Mesendoderm (in vitro differentiated cells): ENCODE measurements around the gene IMPG2.
A peak's percentile ranks its signal among the peaks of the same experiment; 100 is the strongest.

Source experiments
- DNase-seq: peaks from one replicate; pipeline ENCODE4 v3.0.0; 2013
- H2AK5ac ChIP-seq: 2 replicates; pipeline ENCODE4 v1.6.1; 2013; ENCODE audit warnings: low read length, inconsistent platforms
- H2BK120ac ChIP-seq: 2 replicates; pipeline ENCODE4 v1.6.1; 2013; ENCODE audit warnings: low read depth, mild to moderate bottlenecking, low read length, moderate library complexity, mixed read lengths
- H2BK15ac ChIP-seq: replicated peaks from 2 replicates; pipeline ENCODE4 v1.6.1; 2013; ENCODE audit warnings: low read depth, mild to moderate bottlenecking, moderate library complexity
- H2BK5ac ChIP-seq: 2 replicates; pipeline ENCODE4 v1.6.1; 2013; ENCODE audit warnings: low read length, inconsistent platforms
- H3K18ac ChIP-seq: 2 replicates; pipeline ENCODE4 v1.6.1; 2013; ENCODE audit warnings: mild to moderate bottlenecking, low read length, mixed read lengths
- H3K23ac ChIP-seq: one replicate; pipeline ENCODE4 v1.6.1; 2013; ENCODE audit warnings: low read length
- H3K27ac ChIP-seq: 2 replicates; pipeline ENCODE4 v1.5.1; 2013; ENCODE audit warnings: low read depth, mild to moderate bottlenecking, inconsistent platforms, low read length, moderate library complexity
- H3K27me3 ChIP-seq: 2 replicates; pipeline ENCODE4 v1.6.1; 2013; ENCODE audit warnings: low read length, control low read depth, mild to moderate bottlenecking, inconsistent platforms; ENCODE audit not compliant: insufficient read depth, poor library complexity
- H3K36me3 ChIP-seq: 2 replicates; pipeline ENCODE4 v1.6.1; 2013; ENCODE audit warnings: low read length, inconsistent platforms; ENCODE audit not compliant: control insufficient read depth, insufficient read depth
- H3K4ac ChIP-seq: one replicate; pipeline ENCODE4 v1.6.1; 2013; ENCODE audit warnings: low read depth, mild to moderate bottlenecking, low read length, moderate library complexity
- H3K4me1 ChIP-seq: 2 replicates; pipeline ENCODE4 v1.6.1; 2013; ENCODE audit warnings: low read depth, low read length, inconsistent platforms; ENCODE audit not compliant: control insufficient read depth
- H3K4me2 ChIP-seq: 2 replicates; pipeline ENCODE4 v1.6.1; 2013; ENCODE audit warnings: low read length
- H3K4me3 ChIP-seq: 2 replicates; pipeline ENCODE4 v1.5.1; 2013; ENCODE audit warnings: mild to moderate bottlenecking, low read length
- H3K56ac ChIP-seq: one replicate; pipeline ENCODE4 v1.6.1; 2013; ENCODE audit warnings: low read length
- H3K79me1 ChIP-seq: 2 replicates; pipeline ENCODE4 v1.6.1; 2013; ENCODE audit warnings: low read length, inconsistent platforms
- H3K79me2 ChIP-seq: 2 replicates; pipeline ENCODE4 v1.6.1; 2013; ENCODE audit warnings: mild to moderate bottlenecking, low read length; ENCODE audit not compliant: control insufficient read depth, insufficient read depth
- H3K9ac ChIP-seq: 2 replicates; pipeline ENCODE4 v1.6.1; 2013; ENCODE audit warnings: low read length, inconsistent platforms
- H4K5ac ChIP-seq: one replicate; pipeline ENCODE4 v1.6.1; 2013; ENCODE audit warnings: low read length
- H4K8ac ChIP-seq: one replicate; pipeline ENCODE4 v1.6.1; 2013; ENCODE audit warnings: low read depth, mild to moderate bottlenecking, control low read depth, low read length, moderate library complexity
- WGBS: extraction: QIAGEN DNeasy Blood & Tissue Kit; methylation state at CpG from one replicate; pipeline ENCODE4 v1.1.7; 2013; ENCODE audit warnings: low lambda C conversion rate, missing lambda C conversion rate; ENCODE audit not compliant: insufficient coverage; ENCODE audit errors: extremely low coverage; 5-methylcytosine and 5-hydroxymethylcytosine counted together

IMPG2 gene

GRCh38 chr3:101303836-101304235 lies 16.5 kb downstream of the IMPG2 start:
- no peak overlapping the region for H3K18ac ChIP-seq
- H3K4me2 ChIP-seq, result no peak overlapping the region
- H3K23ac ChIP-seq, result no peak overlapping the region
- H3K79me1 ChIP-seq, result no peaks in the 10 kb centered on the region
- no peak overlapping the region for H2BK120ac ChIP-seq
- H2BK5ac ChIP-seq, result no peak overlapping the region
- no peak overlapping the region for H3K4ac ChIP-seq
- no peak overlapping the region for H4K8ac ChIP-seq
- no peaks in the 10 kb centered on the region for H3K79me2 ChIP-seq
- no peaks in the 10 kb centered on the region for H3K27me3 ChIP-seq
- no peaks in the 10 kb centered on the region for H3K36me3 ChIP-seq
- no peak overlapping the region for H4K5ac ChIP-seq
- H3K56ac ChIP-seq, result no peak overlapping the region
- no peak for DNase-seq
- no peak overlapping the region for H2AK5ac ChIP-seq
- H3K4me3 ChIP-seq, result no peak overlapping the region
- no peak overlapping the region for H2BK15ac ChIP-seq
- H3K9ac ChIP-seq, result no peak overlapping the region
- no peak overlapping the region for H3K27ac ChIP-seq
- no peaks in the 10 kb centered on the region for H3K4me1 ChIP-seq

- Histone ChIP-seq H2BK15ac (no peak overlapping the region), H2AK5ac (no peak overlapping the region), H3K9ac (no peak overlapping the region), H3K4ac (no peak overlapping the region), H4K8ac (no peak overlapping the region), H3K4me3 (no peak overlapping the region), H3K4me1 (no peaks in the 10 kb centered on the region), H2BK5ac (no peak overlapping the region), H3K79me2 (no peaks in the 10 kb centered on the region), H3K18ac (no peak overlapping the region), H3K36me3 (no peaks in the 10 kb centered on the region), H3K4me2 (no peak overlapping the region), H4K5ac (no peak overlapping the region), H2BK120ac (no peak overlapping the region), H3K79me1 (no peaks in the 10 kb centered on the region), H3K27ac (no peak overlapping the region), H3K56ac (no peak overlapping the region), H3K27me3 (no peaks in the 10 kb centered on the region), H3K23ac (no peak overlapping the region)
- WGBS, result no CpG with 5 or more reads among the region's 5 CpGs
- DNase-seq, result no peak
Measured at GRCh38 chr3:101303089-101303731, 17.2 kb downstream of the IMPG2 start.

DNA sequence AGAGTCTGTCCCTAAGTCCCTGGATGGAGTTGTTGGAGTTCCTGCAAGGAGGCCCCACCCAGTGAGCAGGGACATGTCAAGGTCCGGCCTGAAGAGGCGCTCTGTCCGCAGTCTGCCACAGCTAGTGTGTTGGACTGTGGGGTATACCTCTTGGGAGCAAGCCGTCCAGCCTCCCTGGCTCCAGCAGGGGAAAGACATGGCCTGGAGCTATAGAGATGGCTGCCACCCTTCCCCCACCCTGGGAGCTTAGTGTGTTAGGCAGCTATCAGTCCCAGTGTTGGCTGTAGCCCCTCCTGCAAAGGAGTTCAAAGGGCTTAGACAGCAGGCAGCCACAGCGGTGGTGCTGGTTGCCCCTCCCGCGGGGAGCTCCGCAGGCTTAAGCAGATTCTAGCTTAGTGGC lies 20.3 kb downstream of the IMPG2 start:
- no peaks in the 10 kb centered on the region for H3K79me2 ChIP-seq
- H3K9ac ChIP-seq, result no peak overlapping the region
- H2BK15ac ChIP-seq, result no peak overlapping the region
- H2BK5ac ChIP-seq, result no peak overlapping the region
- H2AK5ac ChIP-seq, result no peak overlapping the region
- no peak overlapping the region for H3K23ac ChIP-seq
- no peak overlapping the region for H3K4ac ChIP-seq
- H3K4me2 ChIP-seq, result no peak overlapping the region
- no peak overlapping the region for H2BK120ac ChIP-seq
- H3K56ac ChIP-seq, result no peak overlapping the region
- WGBS, result no CpG with 5 or more reads among the region's 8 CpGs
- no peaks in the 10 kb centered on the region for H3K36me3 ChIP-seq
- no peak overlapping the region for H3K27ac ChIP-seq
- H4K8ac ChIP-seq, result no peak overlapping the region
- H4K5ac ChIP-seq, result no peak overlapping the region
- H3K4me1 ChIP-seq, result no peaks in the 10 kb centered on the region
- no peaks in the 10 kb centered on the region for H3K27me3 ChIP-seq
- H3K4me3 ChIP-seq, result no peak overlapping the region
- no peak overlapping the region for H3K18ac ChIP-seq
- no peaks in the 10 kb centered on the region for H3K79me1 ChIP-seq
- DNase-seq, result peak; percentile 47

GRCh38 chr3:101292027-101292426 lies 28.3 kb downstream of the IMPG2 start:
- H3K4me1 ChIP-seq, result no peaks in the 10 kb centered on the region
- no peaks in the 10 kb centered on the region for H3K27me3 ChIP-seq
- no peak overlapping the region for H3K56ac ChIP-seq
- no peak overlapping the region for H2AK5ac ChIP-seq
- H4K8ac ChIP-seq, result no peak overlapping the region
- H3K79me2 ChIP-seq, result no peaks in the 10 kb centered on the region
- no peak overlapping the region for H4K5ac ChIP-seq
- H2BK120ac ChIP-seq, result no peak overlapping the region
- H2BK5ac ChIP-seq, result no peak overlapping the region
- no peak overlapping the region for H3K4me3 ChIP-seq
- H3K27ac ChIP-seq, result no peak overlapping the region
- no peak overlapping the region for H2BK15ac ChIP-seq
- H3K4ac ChIP-seq, result no peak overlapping the region
- H3K18ac ChIP-seq, result no peak overlapping the region
- H3K9ac ChIP-seq, result no peak overlapping the region
- H3K4me2 ChIP-seq, result no peak overlapping the region
- no peaks in the 10 kb centered on the region for H3K79me1 ChIP-seq
- no peak overlapping the region for H3K23ac ChIP-seq
- no peak for DNase-seq
- no peaks in the 10 kb centered on the region for H3K36me3 ChIP-seq

DNA sequence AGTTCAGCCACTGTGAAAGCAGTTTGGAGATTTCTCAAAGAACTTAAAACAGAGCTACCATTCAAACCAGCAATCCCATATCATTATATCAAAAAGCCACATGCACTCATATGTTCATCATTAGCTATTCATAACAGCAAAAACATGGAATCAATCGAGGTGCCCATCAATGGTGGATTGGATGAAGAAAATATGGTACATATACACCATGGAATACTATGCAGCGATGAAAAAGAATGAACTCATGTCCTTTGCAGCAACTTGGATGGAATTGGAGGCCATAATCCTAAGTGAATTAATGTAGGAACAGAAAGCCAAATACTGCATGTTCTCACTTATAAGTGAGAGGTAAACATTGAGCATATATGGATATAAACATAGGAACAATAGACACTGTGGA lies 32.1 kb downstream of the IMPG2 start:
- Histone ChIP-seq H3K23ac (no peak overlapping the region), H2BK15ac (no peak overlapping the region), H3K56ac (no peak overlapping the region), H3K4me2 (no peak overlapping the region), H3K79me1 (no peaks in the 10 kb centered on the region), H4K5ac (no peak overlapping the region), H3K36me3 (no peaks in the 10 kb centered on the region), H3K9ac (no peak overlapping the region), H3K4me1 (no peaks in the 10 kb centered on the region), H3K27ac (no peak overlapping the region), H3K27me3 (no peaks in the 10 kb centered on the region), H3K4ac (no peak overlapping the region), H4K8ac (no peak overlapping the region), H2AK5ac (no peak overlapping the region), H3K18ac (no peak overlapping the region), H3K79me2 (no peaks in the 10 kb centered on the region), H2BK120ac (no peak overlapping the region), H3K4me3 (no peak overlapping the region), H2BK5ac (no peak overlapping the region)
- no CpG with 5 or more reads among the region's 2 CpGs for WGBS
- DNase-seq, result no peak

DNA sequence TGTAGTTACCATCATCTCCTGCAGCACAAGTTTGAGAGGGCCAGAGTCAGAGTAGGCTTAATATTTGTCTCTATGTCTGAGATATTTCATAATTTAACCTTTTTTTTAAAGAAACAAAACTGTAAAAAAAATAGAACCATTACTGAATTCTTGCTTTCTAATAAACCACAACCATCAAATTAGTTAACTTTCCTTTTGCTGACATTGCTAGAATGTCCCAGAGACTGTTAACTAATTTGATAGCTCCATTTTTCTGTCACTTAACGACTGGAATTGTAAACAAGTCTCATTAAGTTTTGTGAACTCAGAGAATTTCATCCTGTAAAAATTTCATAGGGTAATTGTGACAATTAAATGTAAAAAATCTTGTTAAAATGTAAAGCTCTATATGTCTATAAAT lies 35.6 kb downstream of the IMPG2 start:
- Histone ChIP-seq H3K79me2 (no peaks in the 10 kb centered on the region), H3K9ac (no peak overlapping the region), H3K27me3 (no peaks in the 10 kb centered on the region), H3K27ac (no peak overlapping the region), H3K18ac (no peak overlapping the region), H3K4me3 (no peak overlapping the region), H4K8ac (no peak overlapping the region), H2BK5ac (no peak overlapping the region), H4K5ac (no peak overlapping the region), H3K79me1 (no peaks in the 10 kb centered on the region), H3K4me1 (no peaks in the 10 kb centered on the region), H2AK5ac (no peak overlapping the region), H3K4ac (no peak overlapping the region), H2BK15ac (no peak overlapping the region), H3K36me3 (no peaks in the 10 kb centered on the region), H3K56ac (no peak overlapping the region), H3K4me2 (no peak overlapping the region), H3K23ac (no peak overlapping the region), H2BK120ac (no peak overlapping the region)
- WGBS, result no CpG with 5 or more reads among the region's 1 CpG
- no peak for DNase-seq
